ENCODE data around the gene ELFN1. TPM values are rescaled to one million over a fixed set of nuclear protein-coding genes. Genes with fewer than 3 reads are reported as not detected.

The ELFN1 gene
- total RNA-seq, 1 donor from 2014 or later: 12.3 TPM

GRCh38 chr7:1691601-1692514 lies 21.8 kb downstream of the ELFN1 start:
- Mint-ChIP-seq H3K27ac (no peak overlapping the region), H3K36me3 (ENCODE audit: insufficient read depth) (peaks cover 7% of the 10 kb centered on the region), H3K4me3 (ENCODE audit: low read depth) (no peak overlapping the region), H3K4me1 (ENCODE audit: low read depth) (no peaks in the 10 kb centered on the region), H3K27me3 (no peaks in the 10 kb centered on the region), H3K9me3 (ENCODE audit: low read depth) (peaks cover 3% of the 10 kb centered on the region)
- peak; percentile 1 for DNase-seq (ENCODE audit: low spot score, unreplicated experiment)
- no peak for TF ChIP-seq CTCF (IDR thresholded peaks at IDR 0.05; ENCODE audit: unreplicated experiment)

DNA sequence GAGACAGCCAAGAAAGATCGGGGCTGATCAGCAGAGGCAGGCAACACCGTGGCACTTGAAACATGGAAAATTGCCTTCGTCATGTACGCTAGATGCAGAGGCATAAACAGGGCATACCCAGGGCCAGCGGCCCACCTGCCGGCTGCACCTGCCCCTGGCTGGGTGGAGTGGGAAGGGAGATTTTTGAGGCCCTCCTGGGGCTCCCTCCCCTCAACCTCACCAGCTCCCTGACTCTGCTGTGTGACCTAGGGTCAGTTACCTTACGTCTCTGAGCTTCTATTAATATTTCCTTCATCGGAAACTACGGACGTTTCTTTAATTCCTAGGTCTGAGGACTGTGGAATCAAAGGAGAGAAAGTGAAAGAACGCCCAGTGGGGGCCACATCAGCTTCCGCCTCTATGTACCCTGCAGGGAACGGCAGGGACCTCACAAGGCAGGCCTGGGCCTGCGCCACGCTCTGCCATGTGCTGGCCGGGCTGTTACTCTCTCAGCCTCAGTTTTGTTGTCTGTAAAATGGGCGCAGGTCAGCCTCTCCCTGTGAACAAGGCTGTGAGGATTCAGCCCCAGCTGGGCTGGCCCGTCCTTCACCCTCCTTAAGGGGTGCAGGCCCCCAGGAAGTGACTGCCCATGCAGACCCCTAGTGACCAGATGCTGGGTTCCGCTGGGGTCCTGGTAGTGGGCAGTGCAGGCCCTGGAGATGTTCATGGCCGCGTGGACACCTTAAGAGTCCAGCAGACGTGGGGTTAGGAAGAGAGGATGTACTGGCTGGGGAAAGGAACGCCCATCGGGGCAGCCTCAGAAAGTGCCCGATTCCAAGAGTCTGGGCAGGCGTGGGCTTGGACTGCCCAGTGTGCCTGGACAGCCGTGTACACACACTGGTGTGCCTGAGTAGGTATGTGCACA lies 22.7 kb downstream of the ELFN1 start:
- Mint-ChIP-seq H3K27me3 (no peaks in the 10 kb centered on the region), H3K36me3 (ENCODE audit: insufficient read depth) (peaks cover 7% of the 10 kb centered on the region), H3K4me1 (ENCODE audit: low read depth) (no peaks in the 10 kb centered on the region), H3K9me3 (ENCODE audit: low read depth) (peaks cover 3% of the 10 kb centered on the region), H3K27ac (no peak overlapping the region), H3K4me3 (ENCODE audit: low read depth) (no peak overlapping the region)
- TF ChIP-seq CTCF (IDR thresholded peaks at IDR 0.05; ENCODE audit: unreplicated experiment): no peak
- DNase-seq (ENCODE audit: low spot score, unreplicated experiment): peak; percentile 7

- H3K9me3 Mint-ChIP-seq (ENCODE audit: low read depth): peaks cover 3% of the 10 kb centered on the region
- H3K36me3 Mint-ChIP-seq (ENCODE audit: insufficient read depth): peaks cover 5% of the 10 kb centered on the region
- H3K4me3 Mint-ChIP-seq (ENCODE audit: low read depth): no peak overlapping the region
- no peak overlapping the region for H3K27ac Mint-ChIP-seq
- DNase-seq (ENCODE audit: low spot score, unreplicated experiment): no peak
- H3K27me3 Mint-ChIP-seq: no peaks in the 10 kb centered on the region
- H3K4me1 Mint-ChIP-seq (ENCODE audit: low read depth): no peaks in the 10 kb centered on the region
- no peak for TF ChIP-seq CTCF (IDR thresholded peaks at IDR 0.05; ENCODE audit: unreplicated experiment)
These were observed 23.4 kb downstream of the ELFN1 start for GRCh38 chr7:1693419-1693990.

- peaks cover 4% of the 10 kb centered on the region for H3K36me3 Mint-ChIP-seq (ENCODE audit: insufficient read depth)
- no peak overlapping the region for H3K4me3 Mint-ChIP-seq (ENCODE audit: low read depth)
- no peak overlapping the region for H3K27ac Mint-ChIP-seq
- H3K4me1 Mint-ChIP-seq (ENCODE audit: low read depth): no peaks in the 10 kb centered on the region
- H3K9me3 Mint-ChIP-seq (ENCODE audit: low read depth): no peaks in the 10 kb centered on the region
- DNase-seq (ENCODE audit: low spot score, unreplicated experiment): peak; percentile 8
- no peaks in the 10 kb centered on the region for H3K27me3 Mint-ChIP-seq
- no peak for TF ChIP-seq CTCF (IDR thresholded peaks at IDR 0.05; ENCODE audit: unreplicated experiment)
These were observed 24.0 kb downstream of the ELFN1 start for GRCh38 chr7:1693991-1694524.

Measured in progenitor cell of endocrine pancreas (in vitro differentiated cells).